Lower leg skin (tissue), 3 donors: Measurements from ENCODE around the gene PTCH1.

Experiments used
- CTCF ChIP-seq, 3 donors: fragments of 450-650 bp; IDR thresholded peaks; one replicate each; pipeline ENCODE4 v1.5.1; 2016; ENCODE audit warnings: antibody characterized with exemption in 3 of 3, mild to moderate bottlenecking in 3 of 3, moderate library complexity in 2 of 3
- POLR2A ChIP-seq, 2 donors: fragments of 450-650 bp; IDR thresholded peaks; one replicate each; pipeline ENCODE4 v1.6.1; 2016 to 2017; ENCODE audit warnings: antibody characterized with exemption in 2 of 2, mild to moderate bottlenecking in 1 of 2, moderate library complexity in 1 of 2

DNA sequence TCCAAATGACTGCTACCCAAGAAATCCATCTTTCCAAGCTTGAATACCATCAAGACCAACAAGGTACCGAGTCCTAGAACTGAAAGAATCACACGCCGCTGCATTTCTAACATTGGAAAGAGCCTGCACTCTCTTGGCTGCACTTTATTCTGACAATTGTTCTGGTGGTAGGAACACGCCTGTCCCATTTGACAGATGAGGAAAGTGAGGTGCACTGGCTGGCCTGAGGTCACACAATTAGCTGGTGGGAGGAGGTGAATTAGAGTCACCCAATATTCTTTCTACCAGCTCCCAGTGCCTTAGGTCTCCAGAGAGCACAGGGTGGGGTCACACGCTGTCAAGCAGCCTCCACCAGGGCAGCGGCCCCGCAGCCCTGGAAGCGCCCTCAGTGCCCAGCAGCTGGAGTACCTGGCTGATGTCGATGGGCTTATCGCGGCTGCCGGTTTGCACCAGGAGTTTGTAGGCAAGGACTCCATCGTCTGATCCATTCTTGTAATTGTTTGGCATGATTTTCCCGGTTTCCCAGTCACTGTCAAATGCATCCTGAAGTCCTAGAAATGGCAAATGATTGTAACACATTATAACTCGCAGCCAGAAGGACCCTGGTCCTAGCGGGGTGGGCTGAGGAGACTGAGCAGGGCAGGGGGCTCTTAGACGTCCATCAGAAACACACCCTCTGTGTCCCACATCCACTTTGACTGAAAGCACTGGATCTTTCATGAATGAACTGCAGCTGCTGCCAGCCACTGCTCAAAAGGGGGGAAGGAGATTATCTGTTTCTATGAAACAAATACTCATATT, 55.1 kb downstream of the PTCH1 start:
- TF ChIP-seq CTCF (IDR thresholded peaks at IDR 0.05) (no peak), POLR2A (IDR thresholded peaks at IDR 0.05) (no peak)
